Right atrium auricular region (tissue), 2 donors: Measurements from ENCODE around the gene OOSP2. TPM values are rescaled to one million over a fixed set of nuclear protein-coding genes. Genes with fewer than 3 reads are reported as not detected.
"Not testable (repeated sequence)": the region's sequence is repeated elsewhere in the genome, so short reads cannot be mapped to it uniquely, and the experiment has no call there.

Experiments
- DNase-seq: peaks from one replicate; pipeline ENCODE4 v3.0.0-alpha.2; 2019; ENCODE audit warnings: low spot score
- H3K27ac ChIP-seq, 2 donors: fragments of 200-600 bp; sonication (generic); 1 replicate in 1 of 2; 2 replicates in 1 of 2; pipeline ENCODE4 v1.5.1; 2016 to 2019
- H3K27me3 ChIP-seq, 2 donors: fragments of 200-600 bp; sonication (generic); one replicate each; pipeline versions ENCODE4 v1.5.1 to v1.6.0; 2017 to 2019
- H3K36me3 ChIP-seq: fragments of 200-600 bp; sonication (generic); one replicate; pipeline ENCODE4 v1.5.1; 2016
- H3K4me1 ChIP-seq, 2 donors: fragments of 200-600 bp; sonication (generic); one replicate each; pipeline versions ENCODE4 v1.5.1 to v1.6.0; 2017 to 2019
- H3K4me3 ChIP-seq, 2 donors: fragments of 200-600 bp; sonication (generic); 1 replicate in 1 of 2; 2 replicates in 1 of 2; pipeline ENCODE4 v1.5.1; 2017 to 2019; ENCODE audit warnings: mild to moderate bottlenecking in 1 of 2, moderate library complexity in 1 of 2
- H3K9me3 ChIP-seq, 2 donors: fragments of 200-600 bp; sonication (generic); one replicate each; pipeline ENCODE4 v1.5.1; 2019
- CTCF ChIP-seq, 2 donors: fragments of 200-600 bp; sonication (generic); IDR thresholded peaks; one replicate each; pipeline ENCODE4 v1.5.1; 2019; ENCODE audit warnings: antibody characterized with exemption in 2 of 2
- total RNA-seq, 2 donors: library from RNA; depleted of rRNA; stranded (reverse); fragments of >200 nt; gene quantifications; one replicate each; pipeline ENCODE4 v1.1.0, GENCODE V29; 2016

The OOSP2 gene
- total RNA-seq, 2 donors from 2014 or later: not detected

GRCh38 chr11:60069450-60069849, 29.2 kb downstream of the OOSP2 start:
- no peak overlapping the region for H3K4me3 ChIP-seq
- H3K9me3 ChIP-seq: no peaks in the 10 kb centered on the region
- no peak for DNase-seq
- no peak for TF ChIP-seq CTCF (IDR thresholded peaks at IDR 0.05)
- H3K36me3 ChIP-seq: no peaks in the 10 kb centered on the region
- no peaks in the 10 kb centered on the region for H3K27me3 ChIP-seq
- H3K27ac ChIP-seq: no peak overlapping the region
- H3K4me1 ChIP-seq: no peaks in the 10 kb centered on the region

GRCh38 chr11:60071644-60072043, 31.4 kb downstream of the OOSP2 start:
- H3K4me3 ChIP-seq, H3K4me1 ChIP-seq, H3K9me3 ChIP-seq, H3K27ac ChIP-seq, DNase-seq, H3K27me3 ChIP-seq, H3K36me3 ChIP-seq: not testable (repeated sequence)

GRCh38 chr11:60077216-60077817, 37.1 kb downstream of the OOSP2 start:
- Histone ChIP-seq H3K9me3 (no peaks in the 10 kb centered on the region), H3K4me1 (no peaks in the 10 kb centered on the region), H3K36me3 (no peaks in the 10 kb centered on the region), H3K4me3 (no peak overlapping the region), H3K27me3 (no peaks in the 10 kb centered on the region), H3K27ac (no peak overlapping the region)
- no peak for DNase-seq
- no peak for TF ChIP-seq CTCF (IDR thresholded peaks at IDR 0.05)

GRCh38 chr11:60077981-60078380, 37.8 kb downstream of the OOSP2 start:
- H3K27ac ChIP-seq: no peak overlapping the region
- no peaks in the 10 kb centered on the region for H3K36me3 ChIP-seq
- TF ChIP-seq CTCF (IDR thresholded peaks at IDR 0.05): no peak
- no peaks in the 10 kb centered on the region for H3K27me3 ChIP-seq
- H3K4me3 ChIP-seq: no peak overlapping the region
- no peak for DNase-seq
- H3K4me1 ChIP-seq: no peaks in the 10 kb centered on the region
- H3K9me3 ChIP-seq: no peaks in the 10 kb centered on the region

- Histone ChIP-seq H3K27ac (no peak overlapping the region), H3K36me3 (no peaks in the 10 kb centered on the region), H3K4me3 (no peak overlapping the region), H3K27me3 (no peaks in the 10 kb centered on the region), H3K9me3 (no peaks in the 10 kb centered on the region), H3K4me1 (no peaks in the 10 kb centered on the region)
- no peak for DNase-seq
- no peak for TF ChIP-seq CTCF (IDR thresholded peaks at IDR 0.05)
Measured at GRCh38 chr11:60078745-60079144, 38.5 kb downstream of the OOSP2 start.

GRCh38 chr11:60080535-60080934, 40.3 kb downstream of the OOSP2 start:
- H3K4me3 ChIP-seq: no peak overlapping the region
- H3K9me3 ChIP-seq: no peaks in the 10 kb centered on the region
- H3K27me3 ChIP-seq: no peaks in the 10 kb centered on the region
- no peak for DNase-seq
- H3K36me3 ChIP-seq: no peaks in the 10 kb centered on the region
- H3K27ac ChIP-seq: no peak overlapping the region
- H3K4me1 ChIP-seq: no peaks in the 10 kb centered on the region
- TF ChIP-seq CTCF (IDR thresholded peaks at IDR 0.05): no peak
